ENCODE measurements around the gene DMRT2.

DMRT2 gene

GRCh38 chr9:1096155-1096964 lies 46.2 kb downstream of the DMRT2 start:
- no peak for DNase-seq

GRCh38 chr9:1098551-1098950 lies 48.4 kb downstream of the DMRT2 start:
- no peak for DNase-seq

- DNase-seq, result no peak
Observed at GRCh38 chr9:1100201-1100600, 50.0 kb downstream of the DMRT2 start.

GRCh38 chr9:1100945-1101344 lies 50.8 kb downstream of the DMRT2 start:
- DNase-seq, result peak; percentile 1

- no peak for DNase-seq
Observed at GRCh38 chr9:1101846-1102641, 51.9 kb downstream of the DMRT2 start.

GRCh38 chr9:1102642-1102970 lies 52.4 kb downstream of the DMRT2 start:
- DNase-seq, result no peak

All from stimulated activated CD4-positive, alpha-beta T cell treated with anti-CD3 and anti-CD28 coated beads, Interleukin-1b, Interleukin-23, amount 100 ng/mL, for 48 hours (primary cell).